Measurements from ENCODE around the gene REEP1. TPM values are rescaled to one million over a fixed set of nuclear protein-coding genes. Genes with fewer than 3 reads are reported as not detected.
"Not testable (repeated sequence)": the region's sequence is repeated elsewhere in the genome, so short reads cannot be mapped to it uniquely, and the experiment has no call there.

REEP1 gene
- polyA plus RNA-seq, 2 donors, result 2.6 to 2.9 TPM

DNA sequence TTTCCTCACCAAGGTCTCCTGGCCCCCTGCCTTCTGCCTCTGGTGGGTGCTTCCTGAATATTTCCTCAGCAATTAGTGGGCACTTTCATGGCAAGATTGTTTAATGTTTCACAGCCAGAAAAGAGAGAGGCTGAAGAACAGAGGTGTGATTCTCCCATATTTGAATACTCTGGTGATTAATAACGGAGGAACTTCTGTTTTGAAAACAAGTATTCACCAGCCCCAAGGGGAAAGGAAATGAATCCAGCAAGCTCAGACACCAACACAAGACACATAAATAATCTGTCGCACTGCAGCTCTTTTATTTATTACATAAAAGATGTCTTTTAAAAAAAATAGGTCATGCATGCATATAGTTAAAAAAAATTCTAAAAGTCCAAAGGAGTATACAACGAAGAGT lies 80.4 kb downstream of the REEP1 start:
- Histone ChIP-seq H3K27me3 (ENCODE audit: control insufficient read depth in 1 of 2, insufficient read depth in 2 of 2, low read length in 2 of 2) (no peaks in the 10 kb centered on the region), H3K4me1 (ENCODE audit: control insufficient read depth in 2 of 2, insufficient read depth in 2 of 2, low read length in 1 of 2) (peaks cover 0 to 8% of the 10 kb centered on the region in 2 donors), H3K27ac (ENCODE audit: low read depth in 2 of 2, low read length in 1 of 2) (no peak overlapping the region), H3K4me3 (ENCODE audit: low read depth in 1 of 2, low read length in 2 of 2) (no peak overlapping the region), H3K9me3 (ENCODE audit: control insufficient read depth in 2 of 2, insufficient read depth in 1 of 2, low read depth in 1 of 2, low read length in 1 of 2) (no peaks in the 10 kb centered on the region), H3K36me3 (ENCODE audit: control insufficient read depth in 2 of 2, insufficient read depth in 2 of 2, low read length in 1 of 2) (no peaks in the 10 kb centered on the region)
- WGBS, 2 donors, result 35 to 56% methylated on average over 3 of the region's 3 CpGs

DNA sequence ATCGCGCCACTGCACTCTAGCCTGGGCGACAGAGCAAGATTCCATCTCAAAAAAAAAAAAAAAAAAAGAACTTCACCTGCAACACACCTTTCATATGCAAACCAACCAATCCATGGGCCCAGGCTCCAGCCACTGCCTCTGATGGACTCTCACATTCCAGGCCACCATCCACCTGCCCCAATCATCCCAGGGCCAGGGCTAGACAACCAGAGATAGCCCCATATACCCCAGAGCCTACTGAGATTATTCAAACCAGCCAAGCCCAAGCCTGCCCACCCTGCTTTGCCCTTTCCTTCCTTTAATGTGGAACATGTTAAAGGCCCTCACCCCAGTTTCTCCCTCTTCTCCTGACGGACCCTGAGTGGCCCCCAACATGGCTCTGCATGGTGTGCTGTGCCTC lies 81.1 kb downstream of the REEP1 start:
- no peaks in the 10 kb centered on the region for H3K9me3 ChIP-seq (ENCODE audit: control insufficient read depth in 2 of 2, insufficient read depth in 1 of 2, low read depth in 1 of 2, low read length in 1 of 2)
- H3K4me3 ChIP-seq (ENCODE audit: low read depth in 1 of 2, low read length in 2 of 2), result no peak overlapping the region
- WGBS, 2 donors, result 91 to 95% methylated on average over 4 of the region's 4 CpGs
- no peaks in the 10 kb centered on the region for H3K27me3 ChIP-seq (ENCODE audit: control insufficient read depth in 1 of 2, insufficient read depth in 2 of 2, low read length in 2 of 2)
- no peak overlapping the region for H3K27ac ChIP-seq (ENCODE audit: low read depth in 2 of 2, low read length in 1 of 2)
- H3K4me1 ChIP-seq (ENCODE audit: control insufficient read depth in 2 of 2, insufficient read depth in 2 of 2, low read length in 1 of 2), result peaks cover 0 to 8% of the 10 kb centered on the region in 2 donors
- H3K36me3 ChIP-seq (ENCODE audit: control insufficient read depth in 2 of 2, insufficient read depth in 2 of 2, low read length in 1 of 2), result no peaks in the 10 kb centered on the region

DNA sequence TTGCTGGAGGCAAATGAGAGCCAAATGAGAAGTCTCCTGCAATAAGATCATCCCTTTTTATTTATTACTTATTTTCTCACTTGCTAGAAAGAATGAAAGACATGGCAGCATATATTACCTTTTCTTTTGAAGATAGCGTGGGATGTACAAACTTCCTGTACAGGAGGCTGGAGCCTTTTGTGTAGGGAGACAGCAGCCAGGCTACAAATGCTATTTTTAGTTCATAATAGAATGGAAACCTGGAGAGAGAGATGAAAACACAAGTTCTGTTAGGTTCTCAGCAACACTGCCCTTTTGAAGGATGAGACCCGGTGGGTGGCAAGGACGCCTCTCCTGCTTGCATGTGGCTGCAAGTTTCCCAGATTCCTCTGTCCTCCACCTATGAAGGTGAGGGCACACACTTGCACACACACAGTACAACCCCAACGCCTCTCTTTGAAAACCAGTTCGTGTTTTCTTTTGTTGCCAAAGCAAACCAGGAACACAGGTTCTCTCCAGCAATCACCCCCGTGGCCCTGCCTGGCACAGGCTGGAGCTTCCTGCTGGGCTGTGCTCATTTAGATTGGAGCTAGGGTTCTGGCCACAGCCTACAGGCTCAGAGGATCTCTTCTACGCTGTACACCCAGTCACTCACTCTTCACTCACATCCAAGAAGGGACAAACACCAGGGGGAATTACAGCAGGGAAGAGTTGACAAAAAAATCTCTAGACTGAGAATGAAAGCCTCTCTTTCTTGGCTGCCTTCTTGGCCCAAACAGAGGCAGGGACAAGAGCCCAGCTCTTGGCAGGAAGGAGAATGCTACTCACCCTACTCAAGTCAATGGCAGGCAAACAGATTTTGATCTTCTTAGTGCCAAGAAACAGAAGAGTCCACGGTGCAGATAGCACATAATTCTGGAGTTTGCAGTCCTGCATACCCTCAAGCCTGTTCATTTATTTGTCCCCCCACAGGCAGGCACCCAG lies 82.6 kb downstream of the REEP1 start:
- Histone ChIP-seq H3K27ac (ENCODE audit: low read depth in 2 of 2, low read length in 1 of 2) (peak overlapping the region; percentile 58 to 83), H3K36me3 (ENCODE audit: control insufficient read depth in 2 of 2, insufficient read depth in 2 of 2, low read length in 1 of 2) (no peaks in the 10 kb centered on the region), H3K4me3 (ENCODE audit: low read depth in 1 of 2, low read length in 2 of 2) (no peak overlapping the region), H3K9me3 (ENCODE audit: control insufficient read depth in 2 of 2, insufficient read depth in 1 of 2, low read depth in 1 of 2, low read length in 1 of 2) (no peaks in the 10 kb centered on the region), H3K4me1 (ENCODE audit: control insufficient read depth in 2 of 2, insufficient read depth in 2 of 2, low read length in 1 of 2) (peaks cover 0 to 8% of the 10 kb centered on the region in 2 donors), H3K27me3 (ENCODE audit: control insufficient read depth in 1 of 2, insufficient read depth in 2 of 2, low read length in 2 of 2) (no peaks in the 10 kb centered on the region)
- 27 to 43% methylated on average over 8 of the region's 8 CpGs for WGBS, 2 donors

DNA sequence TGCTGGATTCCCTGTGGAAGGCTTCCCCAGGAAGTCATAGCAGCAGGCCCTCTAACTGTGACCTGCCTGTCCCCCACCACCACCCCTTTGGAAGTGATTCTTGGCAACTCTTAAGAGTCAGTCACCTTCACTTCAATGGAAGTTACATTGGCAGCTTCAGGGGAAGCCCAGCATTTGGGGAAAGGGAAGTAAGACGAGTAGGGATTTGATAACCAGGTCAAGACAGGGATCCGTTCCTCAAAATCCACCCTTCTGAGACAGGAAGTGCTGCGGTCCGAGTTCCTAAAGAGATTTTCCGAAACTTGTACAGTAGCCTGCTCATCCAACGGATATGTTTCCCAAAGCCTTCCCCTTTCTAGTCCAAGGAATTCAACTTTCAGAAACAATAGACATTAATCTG lies 84.0 kb downstream of the REEP1 start:
- peaks cover 0 to 8% of the 10 kb centered on the region in 2 donors for H3K4me1 ChIP-seq (ENCODE audit: control insufficient read depth in 2 of 2, insufficient read depth in 2 of 2, low read length in 1 of 2)
- H3K4me3 ChIP-seq (ENCODE audit: low read depth in 1 of 2, low read length in 2 of 2), result no peak overlapping the region
- H3K27me3 ChIP-seq (ENCODE audit: control insufficient read depth in 1 of 2, insufficient read depth in 2 of 2, low read length in 2 of 2), result no peaks in the 10 kb centered on the region
- H3K9me3 ChIP-seq (ENCODE audit: control insufficient read depth in 2 of 2, insufficient read depth in 1 of 2, low read depth in 1 of 2, low read length in 1 of 2), result no peaks in the 10 kb centered on the region
- 76 to 83% methylated on average over 6 of the region's 6 CpGs for WGBS, 2 donors
- H3K36me3 ChIP-seq (ENCODE audit: control insufficient read depth in 2 of 2, insufficient read depth in 2 of 2, low read length in 1 of 2), result no peaks in the 10 kb centered on the region
- no peak overlapping the region for H3K27ac ChIP-seq (ENCODE audit: low read depth in 2 of 2, low read length in 1 of 2)

DNA sequence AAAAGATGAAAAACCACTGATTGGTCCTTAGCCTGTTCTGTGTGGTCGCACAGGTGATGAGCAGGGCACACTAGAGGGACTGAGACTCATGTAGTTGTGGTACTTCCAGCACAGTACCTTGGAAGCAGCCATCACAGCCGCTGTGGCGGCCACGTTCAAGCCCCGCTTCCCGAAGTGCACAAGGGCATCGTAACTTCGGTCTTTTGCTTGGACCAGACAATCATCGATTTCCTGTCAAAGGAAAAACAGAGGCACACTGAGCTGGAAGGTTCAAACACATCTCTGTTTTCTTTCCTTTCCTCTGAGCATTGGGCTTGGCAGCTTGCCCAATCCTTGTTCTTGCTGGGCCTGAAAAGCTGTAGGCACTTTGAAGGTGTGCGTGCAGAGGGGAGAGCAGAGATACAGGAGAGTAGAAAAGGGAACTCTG lies 85.6 kb downstream of the REEP1 start:
- Histone ChIP-seq H3K27me3 (ENCODE audit: control insufficient read depth in 1 of 2, insufficient read depth in 2 of 2, low read length in 2 of 2) (no peaks in the 10 kb centered on the region), H3K27ac (ENCODE audit: low read depth in 2 of 2, low read length in 1 of 2) (no peak overlapping the region), H3K36me3 (ENCODE audit: control insufficient read depth in 2 of 2, insufficient read depth in 2 of 2, low read length in 1 of 2) (no peaks in the 10 kb centered on the region), H3K4me3 (ENCODE audit: low read depth in 1 of 2, low read length in 2 of 2) (no peak overlapping the region), H3K9me3 (ENCODE audit: control insufficient read depth in 2 of 2, insufficient read depth in 1 of 2, low read depth in 1 of 2, low read length in 1 of 2) (no peaks in the 10 kb centered on the region), H3K4me1 (ENCODE audit: control insufficient read depth in 2 of 2, insufficient read depth in 2 of 2, low read length in 1 of 2) (peaks cover 0 to 8% of the 10 kb centered on the region in 2 donors)
- 72 to 75% methylated on average over 10 of the region's 10 CpGs for WGBS, 2 donors

DNA sequence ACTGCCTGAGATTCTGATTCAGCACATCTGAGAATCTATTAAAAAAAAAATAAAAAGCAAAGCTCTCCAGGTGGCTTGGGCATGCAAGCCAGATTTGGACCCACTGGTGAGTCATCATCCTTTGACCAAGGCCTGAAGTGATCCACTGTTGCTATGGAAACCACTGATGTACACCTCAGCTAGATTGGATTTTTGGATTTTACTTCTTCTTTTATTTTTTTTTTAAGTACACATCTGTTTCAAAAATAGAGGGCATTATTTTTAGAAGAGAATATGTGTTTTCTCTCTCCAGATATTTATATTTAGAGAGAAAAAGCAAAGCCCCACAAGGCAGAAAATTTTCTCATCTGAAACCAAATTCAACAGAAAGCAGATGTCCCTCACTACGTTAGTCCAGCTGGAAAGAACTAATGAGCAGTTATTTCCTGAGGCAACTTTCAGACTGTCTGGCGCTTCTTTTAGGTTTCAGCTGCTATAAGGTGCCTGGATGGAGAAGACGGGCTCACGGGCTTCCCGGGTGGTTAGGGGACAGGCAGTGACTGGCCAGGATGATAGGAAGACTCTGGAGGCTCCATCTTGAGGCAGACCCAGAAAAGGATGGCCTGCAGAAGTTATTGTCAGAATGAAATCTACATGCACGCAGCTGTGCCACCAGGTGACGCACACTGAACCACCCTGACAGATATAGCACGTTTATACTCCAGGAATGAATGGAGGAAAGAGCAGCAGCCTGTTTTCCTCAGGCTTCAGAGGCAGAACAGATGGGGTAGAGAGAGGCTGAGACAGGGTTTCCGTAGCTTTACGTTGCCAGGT lies 87.6 kb downstream of the REEP1 start:
- 38 to 53% methylated on average over 10 of the region's 10 CpGs for WGBS, 2 donors
- Histone ChIP-seq H3K4me1 (ENCODE audit: control insufficient read depth in 2 of 2, insufficient read depth in 2 of 2, low read length in 1 of 2) (peaks cover 0 to 2% of the 10 kb centered on the region in 2 donors), H3K4me3 (ENCODE audit: low read depth in 1 of 2, low read length in 2 of 2) (no peak overlapping the region), H3K27me3 (ENCODE audit: control insufficient read depth in 1 of 2, insufficient read depth in 2 of 2, low read length in 2 of 2) (no peaks in the 10 kb centered on the region), H3K27ac (ENCODE audit: low read depth in 2 of 2, low read length in 1 of 2) (peak overlapping the region in 1 of 2 donors; percentile 26), H3K9me3 (ENCODE audit: control insufficient read depth in 2 of 2, insufficient read depth in 1 of 2, low read depth in 1 of 2, low read length in 1 of 2) (no peaks in the 10 kb centered on the region), H3K36me3 (ENCODE audit: control insufficient read depth in 2 of 2, insufficient read depth in 2 of 2, low read length in 1 of 2) (no peaks in the 10 kb centered on the region)

DNA sequence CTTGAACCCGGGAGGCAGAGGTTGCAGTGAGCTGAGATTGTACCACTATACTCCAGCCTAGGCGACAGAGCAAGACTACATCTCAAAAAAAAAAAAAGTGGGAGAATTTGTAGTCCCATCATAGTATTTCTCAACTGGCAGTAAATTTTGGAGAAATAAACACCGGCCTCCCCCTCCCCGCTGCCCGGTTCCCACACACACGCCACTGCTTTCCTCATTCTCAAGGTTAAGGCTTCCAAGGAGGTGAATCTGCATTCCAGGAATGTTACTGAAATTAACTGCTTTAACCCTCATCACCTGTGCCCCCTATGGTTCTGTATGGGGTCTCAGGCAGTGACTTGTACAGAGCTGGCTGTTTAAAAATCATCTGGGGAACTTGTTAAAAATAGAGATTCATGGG lies 88.2 kb downstream of the REEP1 start:
- Histone ChIP-seq H3K27ac (ENCODE audit: low read depth in 2 of 2, low read length in 1 of 2) (no peak overlapping the region), H3K9me3 (ENCODE audit: control insufficient read depth in 2 of 2, insufficient read depth in 1 of 2, low read depth in 1 of 2, low read length in 1 of 2) (no peaks in the 10 kb centered on the region), H3K4me1 (ENCODE audit: control insufficient read depth in 2 of 2, insufficient read depth in 2 of 2, low read length in 1 of 2) (no peaks in the 10 kb centered on the region), H3K4me3 (ENCODE audit: low read depth in 1 of 2, low read length in 2 of 2) (no peak overlapping the region), H3K36me3 (ENCODE audit: control insufficient read depth in 2 of 2, insufficient read depth in 2 of 2, low read length in 1 of 2) (no peaks in the 10 kb centered on the region), H3K27me3 (ENCODE audit: control insufficient read depth in 1 of 2, insufficient read depth in 2 of 2, low read length in 2 of 2) (no peaks in the 10 kb centered on the region)
- WGBS, 2 donors, result 84 to 87% methylated on average over 6 of the region's 6 CpGs

DNA sequence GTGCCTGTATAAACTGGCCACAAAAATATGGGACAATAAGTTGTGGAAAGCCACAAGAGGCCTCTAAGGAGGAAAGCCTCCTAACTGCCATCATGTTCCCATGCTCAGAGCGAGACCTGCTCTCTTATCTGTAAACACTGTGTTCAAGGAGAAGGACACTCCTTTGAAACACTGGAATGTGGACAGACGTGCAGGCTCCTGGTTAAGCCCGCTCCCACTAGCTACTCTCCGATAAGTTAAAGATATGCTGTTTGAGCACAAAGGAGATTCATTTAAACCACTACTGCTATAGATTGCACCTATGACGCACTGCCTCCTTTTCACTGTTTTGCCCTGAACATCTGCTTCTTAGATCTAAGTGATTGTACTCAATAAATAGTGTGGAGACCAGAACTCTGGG lies 92.2 kb downstream of the REEP1 start:
- H3K27me3 ChIP-seq (ENCODE audit: control insufficient read depth in 1 of 2, insufficient read depth in 2 of 2, low read length in 2 of 2); H3K36me3 ChIP-seq (ENCODE audit: control insufficient read depth in 2 of 2, insufficient read depth in 2 of 2, low read length in 1 of 2); H3K27ac ChIP-seq (ENCODE audit: low read depth in 2 of 2, low read length in 1 of 2); H3K9me3 ChIP-seq (ENCODE audit: control insufficient read depth in 2 of 2, insufficient read depth in 1 of 2, low read depth in 1 of 2, low read length in 1 of 2); H3K4me1 ChIP-seq (ENCODE audit: control insufficient read depth in 2 of 2, insufficient read depth in 2 of 2, low read length in 1 of 2); H3K4me3 ChIP-seq (ENCODE audit: low read depth in 1 of 2, low read length in 2 of 2): not testable (repeated sequence)
- WGBS, 2 donors, result 69 to 90% methylated on average over 5 of the region's 5 CpGs

DNA sequence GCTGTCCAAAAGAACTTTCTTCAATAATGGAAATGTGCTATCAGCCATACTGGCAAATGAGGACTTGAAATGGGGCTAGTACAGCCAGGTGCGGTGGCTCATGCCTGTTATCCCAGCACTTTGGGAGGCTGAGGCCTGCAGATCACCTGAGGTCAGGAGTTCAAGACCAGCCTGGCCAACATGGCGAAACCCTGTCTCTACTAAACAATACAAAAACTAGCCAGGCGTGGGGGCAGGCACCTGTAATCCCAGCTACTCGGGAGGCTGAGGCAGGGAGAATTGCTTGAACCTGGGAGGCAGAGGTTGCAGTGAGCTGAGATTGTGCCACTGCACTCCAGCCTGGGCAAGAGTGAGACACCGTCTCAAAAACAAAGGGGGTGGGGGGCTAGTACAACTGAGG lies 92.6 kb downstream of the REEP1 start:
- not testable (repeated sequence) for H3K27me3 ChIP-seq (ENCODE audit: control insufficient read depth in 1 of 2, insufficient read depth in 2 of 2, low read length in 2 of 2); H3K9me3 ChIP-seq (ENCODE audit: control insufficient read depth in 2 of 2, insufficient read depth in 1 of 2, low read depth in 1 of 2, low read length in 1 of 2); H3K27ac ChIP-seq (ENCODE audit: low read depth in 2 of 2, low read length in 1 of 2); H3K4me1 ChIP-seq (ENCODE audit: control insufficient read depth in 2 of 2, insufficient read depth in 2 of 2, low read length in 1 of 2); H3K4me3 ChIP-seq (ENCODE audit: low read depth in 1 of 2, low read length in 2 of 2); H3K36me3 ChIP-seq (ENCODE audit: control insufficient read depth in 2 of 2, insufficient read depth in 2 of 2, low read length in 1 of 2)
- WGBS, 2 donors, result 93 to 97% methylated on average over 5 of the region's 5 CpGs
